Tibial artery (tissue), 4 donors: ENCODE measurements around the gene SGSM2.

Experiments used
- DNase-seq, 2 donors: peaks; one replicate each; pipeline ENCODE4 v3.0.0-alpha.2; 2019
- H3K27ac ChIP-seq, 2 donors: fragments of 200-600 bp; sonication (generic) in 1 of 2; 1 replicate in 1 of 2; 2 replicates in 1 of 2; pipeline ENCODE4 v1.5.1; 2018 to 2019; ENCODE audit warnings: mild to moderate bottlenecking in 1 of 2
- H3K27me3 ChIP-seq, 2 donors: fragments of 200-600 bp; sonication (generic) in 1 of 2; one replicate each; pipeline versions ENCODE4 v1.5.1 to v1.6.0; 2016 to 2019
- H3K36me3 ChIP-seq, 3 donors: fragments of 200-600 bp; sonication (generic) in 2 of 3; one replicate each; pipeline ENCODE4 v1.5.1; 2016 to 2019; ENCODE audit warnings: mild to moderate bottlenecking in 2 of 3
- H3K4me1 ChIP-seq, 4 donors: fragments of 200-600 bp; sonication (generic) in 2 of 4; 1 replicate in 3 of 4; 2 replicates in 1 of 4; pipeline ENCODE4 v1.5.1; 2016 to 2019
- H3K4me3 ChIP-seq, 2 donors: fragments of 200-600 bp; sonication (generic) in 1 of 2; 1 replicate in 1 of 2; 2 replicates in 1 of 2; pipeline ENCODE4 v1.5.1; 2018 to 2019; ENCODE audit warnings: mild to moderate bottlenecking in 2 of 2
- H3K9me3 ChIP-seq, 3 donors: fragments of 200-600 bp; sonication (generic) in 1 of 3; one replicate each; pipeline ENCODE4 v1.5.1; 2016 to 2019
- intact Hi-C: fragments of 100-400 bp; cut with DNase I; formaldehyde crosslinking; loops from one replicate; pipeline ENCODE4 v1.15.0; 2023; ENCODE audit warnings: low total_unique reads
- TF ChIP-seq, protein P1 (sequence below), 2 experiments: fragments of 200-600 bp in 1 of 2; fragments of 450-650 bp in 1 of 2; IDR thresholded peaks; one replicate each; pipeline ENCODE4 v1.5.1; 2017 to 2019; ENCODE audit warnings: antibody characterized with exemption in 2 of 2, mild to moderate bottlenecking in 1 of 2, moderate library complexity in 1 of 2

SGSM2 gene

DNA sequence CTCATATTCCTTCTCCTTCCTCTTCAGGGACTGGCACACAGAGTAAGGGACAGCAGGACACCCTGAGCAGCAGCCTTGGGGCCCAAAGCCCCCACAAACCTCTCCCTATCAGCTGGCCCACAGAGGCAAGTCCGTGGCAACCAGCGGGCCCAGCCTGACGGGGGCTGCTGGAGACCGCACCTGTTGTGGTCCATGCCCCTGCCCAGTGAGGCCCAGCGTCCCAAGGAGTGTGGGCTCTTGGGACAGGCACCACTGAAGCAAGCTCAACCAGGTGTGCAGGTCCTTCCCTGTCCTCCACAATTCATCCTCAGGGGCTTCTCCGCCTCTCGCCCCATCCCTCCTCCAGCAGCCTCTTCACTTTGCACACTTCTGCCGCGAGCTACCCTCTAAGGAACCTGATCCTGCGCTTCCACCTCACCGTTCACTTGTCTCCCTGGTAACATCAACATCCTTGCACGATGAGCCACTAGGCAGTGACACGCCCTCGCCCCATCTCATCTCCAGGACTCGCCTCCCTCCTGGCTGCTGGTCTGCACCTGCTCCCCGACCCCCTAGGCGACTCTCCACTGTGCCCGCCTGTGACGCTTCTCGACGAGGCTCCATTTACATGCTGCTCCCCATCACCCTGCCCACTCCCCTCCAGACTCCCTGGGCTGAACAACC is 50.9 kb downstream of the SGSM2 start:
- Histone ChIP-seq H3K4me1 (peaks cover 6 to 30% (median 23%) of the 10 kb centered on the region in 4 donors), H3K27me3 (no peaks in the 10 kb centered on the region), H3K9me3 (no peaks in the 10 kb centered on the region), H3K4me3 (no peak overlapping the region), H3K36me3 (peaks cover 17 to 40% (median 33%) of the 10 kb centered on the region in 3 donors), H3K27ac (no peak overlapping the region)
- no peak for DNase-seq
- intact Hi-C loops, result loop anchor here (10.0 kb wide), 1 partner anchor 267 kb away; no protein-coding TSS in a partner anchor
- TF ChIP-seq, protein P1, sequence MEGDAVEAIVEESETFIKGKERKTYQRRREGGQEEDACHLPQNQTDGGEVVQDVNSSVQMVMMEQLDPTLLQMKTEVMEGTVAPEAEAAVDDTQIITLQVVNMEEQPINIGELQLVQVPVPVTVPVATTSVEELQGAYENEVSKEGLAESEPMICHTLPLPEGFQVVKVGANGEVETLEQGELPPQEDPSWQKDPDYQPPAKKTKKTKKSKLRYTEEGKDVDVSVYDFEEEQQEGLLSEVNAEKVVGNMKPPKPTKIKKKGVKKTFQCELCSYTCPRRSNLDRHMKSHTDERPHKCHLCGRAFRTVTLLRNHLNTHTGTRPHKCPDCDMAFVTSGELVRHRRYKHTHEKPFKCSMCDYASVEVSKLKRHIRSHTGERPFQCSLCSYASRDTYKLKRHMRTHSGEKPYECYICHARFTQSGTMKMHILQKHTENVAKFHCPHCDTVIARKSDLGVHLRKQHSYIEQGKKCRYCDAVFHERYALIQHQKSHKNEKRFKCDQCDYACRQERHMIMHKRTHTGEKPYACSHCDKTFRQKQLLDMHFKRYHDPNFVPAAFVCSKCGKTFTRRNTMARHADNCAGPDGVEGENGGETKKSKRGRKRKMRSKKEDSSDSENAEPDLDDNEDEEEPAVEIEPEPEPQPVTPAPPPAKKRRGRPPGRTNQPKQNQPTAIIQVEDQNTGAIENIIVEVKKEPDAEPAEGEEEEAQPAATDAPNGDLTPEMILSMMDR (IDR thresholded peaks at IDR 0.05), result no peak

DNA sequence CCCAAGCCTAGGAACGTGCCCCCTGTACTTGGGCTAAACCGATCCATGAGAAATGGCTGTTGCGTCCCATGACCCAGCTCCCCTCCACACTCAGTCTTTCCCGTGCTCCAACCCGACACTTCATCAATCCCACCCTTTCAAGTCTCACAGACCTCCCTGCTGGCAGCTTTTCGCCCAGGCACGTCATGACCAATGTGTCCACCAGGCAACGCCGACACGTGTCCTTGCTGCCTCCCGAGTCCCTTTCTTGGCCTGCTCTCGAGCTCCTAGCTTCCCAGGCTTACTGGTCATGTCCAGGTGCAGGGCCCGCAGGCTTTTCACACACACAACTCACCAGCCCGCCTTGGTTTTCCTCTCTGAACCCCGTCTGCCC is 51.4 kb downstream of the SGSM2 start:
- no peak overlapping the region for H3K4me3 ChIP-seq
- peaks cover 17 to 40% (median 33%) of the 10 kb centered on the region in 3 donors for H3K36me3 ChIP-seq
- DNase-seq, result no peak
- no peaks in the 10 kb centered on the region for H3K27me3 ChIP-seq
- intact Hi-C loops, result loop anchor here (10.0 kb wide), 1 partner anchor 266 kb away; no protein-coding TSS in a partner anchor
- TF ChIP-seq, protein P1 (IDR thresholded peaks at IDR 0.05), result no peak
- peaks cover 6 to 26% (median 23%) of the 10 kb centered on the region in 4 donors for H3K4me1 ChIP-seq
- no peak overlapping the region for H3K27ac ChIP-seq
- no peaks in the 10 kb centered on the region for H3K9me3 ChIP-seq

DNA sequence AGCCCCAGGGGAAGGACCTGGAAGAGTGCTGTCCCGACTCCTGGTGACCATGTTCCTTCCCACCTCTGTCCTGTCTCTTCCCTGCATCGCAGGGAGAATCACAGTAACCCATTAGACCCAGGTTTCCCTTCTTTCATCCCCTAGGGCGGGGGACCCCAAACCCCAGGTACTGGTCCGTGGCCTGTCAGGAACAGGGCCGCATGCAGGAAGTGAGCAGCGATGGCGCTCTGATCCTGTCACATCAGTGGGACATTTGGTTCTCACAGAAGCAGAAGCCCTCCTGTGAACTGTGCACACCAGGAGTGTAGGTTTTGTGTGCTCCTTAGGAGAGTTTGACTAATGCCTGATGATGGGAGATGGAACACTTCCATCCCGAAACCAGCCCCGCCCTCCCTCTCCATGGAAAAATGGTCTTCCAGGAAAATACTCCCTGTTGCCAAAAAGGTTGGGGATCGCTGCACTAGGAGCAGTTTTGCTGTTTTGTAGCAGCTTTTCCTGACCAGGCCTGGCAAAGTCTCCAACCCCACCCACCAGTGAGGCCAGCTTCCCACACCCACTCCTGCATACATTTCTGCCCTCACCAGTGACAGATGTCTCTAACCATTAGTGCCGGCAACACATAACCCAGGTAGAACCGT is 53.0 kb downstream of the SGSM2 start:
- TF ChIP-seq, protein P1 (IDR thresholded peaks at IDR 0.05), result no peak
- DNase-seq, result no peak
- no peak overlapping the region for H3K4me3 ChIP-seq
- intact Hi-C loops, result no loop called here
- no peaks in the 10 kb centered on the region for H3K9me3 ChIP-seq
- H3K4me1 ChIP-seq, result peaks cover 6 to 41% (median 36%) of the 10 kb centered on the region in 4 donors
- peaks cover 17 to 34% (median 28%) of the 10 kb centered on the region in 3 donors for H3K36me3 ChIP-seq
- peak overlapping the region; percentile 80 to 100 for H3K27ac ChIP-seq
- no peaks in the 10 kb centered on the region for H3K27me3 ChIP-seq

DNA sequence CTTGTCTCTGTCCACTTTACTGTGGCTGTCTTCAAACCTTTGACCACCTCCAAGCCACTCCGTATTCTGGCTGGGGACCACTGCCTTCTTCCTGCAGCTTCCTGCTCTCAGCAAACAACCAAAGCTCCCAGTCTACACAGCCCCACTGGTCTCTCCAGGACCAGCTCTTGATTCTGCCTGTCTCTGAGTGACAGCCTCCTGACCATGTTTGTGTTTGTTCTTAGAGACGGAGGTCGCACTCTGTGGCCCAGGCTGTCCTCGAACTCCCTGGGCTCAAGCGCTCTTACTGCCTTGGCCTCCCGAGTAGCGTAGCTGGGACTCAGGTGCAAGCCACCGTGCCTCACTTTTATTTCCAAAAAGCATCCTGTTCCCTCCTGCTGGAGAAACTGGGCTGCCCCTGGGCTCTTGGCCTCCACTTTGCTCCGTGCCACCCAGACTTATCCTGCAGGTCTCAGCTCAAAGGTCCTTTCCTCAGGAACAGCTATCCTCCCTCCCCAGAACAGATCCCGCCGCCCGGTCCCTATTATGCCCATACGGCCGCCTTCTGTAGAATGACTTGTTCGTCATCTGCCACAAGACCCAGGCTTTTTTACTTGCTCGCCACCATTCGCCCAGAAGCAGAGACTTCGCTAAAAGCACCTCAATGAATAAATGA is 54.4 kb downstream of the SGSM2 start:
- H3K4me1 ChIP-seq, result peaks cover 12 to 55% (median 49%) of the 10 kb centered on the region in 4 donors

More for the DNA sequence above, 54.4 kb downstream of the SGSM2 start:
- no peaks in the 10 kb centered on the region for H3K27me3 ChIP-seq
- no peak for DNase-seq
- no peaks in the 10 kb centered on the region for H3K9me3 ChIP-seq
- peaks cover 10 to 20% (median 14%) of the 10 kb centered on the region in 3 donors for H3K36me3 ChIP-seq
- TF ChIP-seq, protein P1 (IDR thresholded peaks at IDR 0.05), result no peak
- peak overlapping the region; percentile 84 to 88 for H3K4me3 ChIP-seq
- intact Hi-C loops, result no loop called here
- H3K27ac ChIP-seq, result peak overlapping the region; percentile 80 to 100
